HG03097 (cell line): ENCODE measurements around the gene CXCL16.

ENCODE experiments used
- ATAC-seq: cut with Tn5 transposase; IDR thresholded peaks from one replicate; pipeline ENCODE4 v1.9.1; 2021; ENCODE audit not compliant: unreplicated experiment, low FRiP score

Gene CXCL16

GRCh38 chr17:4739122-4740024, at the start of gene CXCL16, which contains the start of gene ZMYND15:
CXCL16 (minus strand) TSS chr17:4739928; CDS start chr17:4739339, 589 bp downstream.
ZMYND15 (plus strand) TSS chr17:4739833; CDS start chr17:4740549, 716 bp downstream.
- no peak for ATAC-seq

- ATAC-seq = no peak
These were observed 49.3 kb upstream of the CXCL16 start, which contains the start of gene GLTPD2 for GRCh38 chr17:4788807-4789700. GLTPD2 (plus strand) TSS chr17:4788964; CDS start chr17:4789012, 48 bp downstream.

GRCh38 chr17:4788159-4788806, 48.6 kb upstream of the CXCL16 start:
- no peak for ATAC-seq

- no peak for ATAC-seq
These were observed 46.8 kb upstream of the CXCL16 start for GRCh38 chr17:4786516-4786915.

- ATAC-seq = no peak
These were observed 46.4 kb upstream of the CXCL16 start, which contains the start of gene VMO1 for GRCh38 chr17:4786106-4786511. VMO1 (minus strand) TSS chr17:4786364; CDS start chr17:4786352, 12 bp downstream.

GRCh38 chr17:4785311-4786105, 45.8 kb upstream of the CXCL16 start:
- no peak for ATAC-seq

GRCh38 chr17:4782652-4783051, 42.9 kb upstream of the CXCL16 start:
- ATAC-seq = no peak

GRCh38 chr17:4780325-4780955, 40.7 kb upstream of the CXCL16 start:
- no peak for ATAC-seq

- ATAC-seq = no peak
These were observed 38.4 kb upstream of the CXCL16 start for GRCh38 chr17:4777969-4778760.

GRCh38 chr17:4772235-4772613, 32.5 kb upstream of the CXCL16 start:
- ATAC-seq = no peak

- no peak for ATAC-seq
These were observed 31.9 kb upstream of the CXCL16 start, which contains the start of gene TM4SF5 for GRCh38 chr17:4771519-4772234. TM4SF5 (plus strand) TSS chr17:4771886; CDS start chr17:4771923, 37 bp downstream.

GRCh38 chr17:4769628-4770027, 29.9 kb upstream of the CXCL16 start:
- ATAC-seq = no peak

GRCh38 chr17:4768298-4768697, 28.6 kb upstream of the CXCL16 start:
- ATAC-seq = no peak

GRCh38 chr17:4766723-4767122, 27.0 kb upstream of the CXCL16 start:
- ATAC-seq = no peak

GRCh38 chr17:4766201-4766600, 26.5 kb upstream of the CXCL16 start:
- ATAC-seq = no peak

- ATAC-seq = no peak
These were observed 24.9 kb upstream of the CXCL16 start for GRCh38 chr17:4764595-4764994.

- no peak for ATAC-seq
These were observed 20.1 kb upstream of the CXCL16 start for GRCh38 chr17:4759776-4760236.

GRCh38 chr17:4753392-4753791, 13.7 kb upstream of the CXCL16 start:
- ATAC-seq = no peak
